Ramos (cell line): Measurements from ENCODE around the gene PIGR.

Source experiments
- in situ Hi-C: fragments of 300-500 bp; cut with MboI; formaldehyde crosslinking; loops from one replicate; pipeline ENCODE4 v1.14.3; 2022; ENCODE audit warnings: low sequenced_read_pairs; ENCODE audit not compliant: unreplicated experiment

Gene PIGR

GRCh38 chr1:206960676-206961386 lies 14.6 kb upstream of the PIGR start:
- in situ Hi-C loops = no loop called here

- in situ Hi-C loops = no loop called here
Observed at GRCh38 chr1:206958144-206958543, 11.9 kb upstream of the PIGR start.

GRCh38 chr1:206957639-206958038 lies 11.4 kb upstream of the PIGR start:
- in situ Hi-C loops = no loop called here

GRCh38 chr1:206955476-206956451 lies 9.5 kb upstream of the PIGR start:
- in situ Hi-C loops = no loop called here

- in situ Hi-C loops = no loop called here
Observed at GRCh38 chr1:206954459-206955342, 8.4 kb upstream of the PIGR start.

- in situ Hi-C loops = no loop called here
Observed at GRCh38 chr1:206953626-206954025, 7.4 kb upstream of the PIGR start.

- in situ Hi-C loops = no loop called here
Observed at GRCh38 chr1:206953126-206953525, 6.9 kb upstream of the PIGR start.

GRCh38 chr1:206952171-206952570 lies 5.9 kb upstream of the PIGR start:
- in situ Hi-C loops = no loop called here

- in situ Hi-C loops = no loop called here
Observed at GRCh38 chr1:206951318-206952100, 5.2 kb upstream of the PIGR start.

- in situ Hi-C loops = no loop called here
Observed at GRCh38 chr1:206949641-206950040, 3.4 kb upstream of the PIGR start.

- in situ Hi-C loops = no loop called here
Observed at GRCh38 chr1:206949208-206949607, 2.9 kb upstream of the PIGR start.

- in situ Hi-C loops = no loop called here
Observed at GRCh38 chr1:206947255-206947654, 989 bp upstream of the PIGR start.

GRCh38 chr1:206945779-206946178 lies 487 bp downstream of the PIGR start:
- in situ Hi-C loops = no loop called here

- in situ Hi-C loops = no loop called here
Observed at GRCh38 chr1:206944703-206945102, 1.6 kb downstream of the PIGR start.

- in situ Hi-C loops = no loop called here
Observed at GRCh38 chr1:206941766-206942418, 4.4 kb downstream of the PIGR start.

GRCh38 chr1:206940588-206940936 lies 5.7 kb downstream of the PIGR start:
- in situ Hi-C loops = no loop called here

GRCh38 chr1:206939841-206940587 lies 6.3 kb downstream of the PIGR start:
- in situ Hi-C loops = no loop called here

GRCh38 chr1:206939131-206939530 lies 7.1 kb downstream of the PIGR start:
- in situ Hi-C loops = no loop called here

GRCh38 chr1:206937425-206937824 lies 8.8 kb downstream of the PIGR start:
- in situ Hi-C loops = no loop called here
